ENCODE data around the gene FOSB.

FOSB gene

DNA sequence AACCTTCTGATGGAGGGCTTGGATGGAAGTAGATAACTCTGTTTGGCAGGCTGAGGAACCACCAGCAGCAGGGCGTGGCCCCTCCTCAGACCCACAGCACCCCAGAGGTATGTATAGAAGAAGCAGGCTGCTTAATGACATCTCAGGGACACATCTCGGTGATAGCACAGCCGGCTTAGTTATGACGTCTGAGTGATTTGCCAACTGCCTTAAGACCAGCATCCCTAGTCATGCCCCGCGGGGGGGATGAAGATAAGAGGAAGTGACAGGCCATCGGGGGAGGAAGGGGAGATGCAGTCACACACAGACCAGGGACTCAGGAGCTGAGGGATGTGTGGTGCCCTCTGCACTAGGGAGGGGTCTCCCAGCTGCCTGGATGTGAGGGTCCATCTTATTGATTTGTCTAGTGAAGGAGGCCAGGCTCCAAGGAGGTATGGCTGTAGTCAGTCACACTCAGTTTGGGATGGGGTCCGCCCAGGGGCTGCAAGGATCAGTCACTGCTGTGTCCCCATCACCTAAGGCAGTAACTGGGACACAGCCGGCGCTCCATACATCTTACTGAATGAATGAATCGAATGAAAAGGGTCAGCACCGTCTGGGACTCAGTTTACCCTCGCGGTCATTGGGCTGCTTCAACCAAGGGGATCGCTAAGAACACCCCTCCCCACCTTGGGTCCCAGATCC, 24.9 kb upstream of the FOSB start:
- peak; percentile 74 for DNase-seq

DNA sequence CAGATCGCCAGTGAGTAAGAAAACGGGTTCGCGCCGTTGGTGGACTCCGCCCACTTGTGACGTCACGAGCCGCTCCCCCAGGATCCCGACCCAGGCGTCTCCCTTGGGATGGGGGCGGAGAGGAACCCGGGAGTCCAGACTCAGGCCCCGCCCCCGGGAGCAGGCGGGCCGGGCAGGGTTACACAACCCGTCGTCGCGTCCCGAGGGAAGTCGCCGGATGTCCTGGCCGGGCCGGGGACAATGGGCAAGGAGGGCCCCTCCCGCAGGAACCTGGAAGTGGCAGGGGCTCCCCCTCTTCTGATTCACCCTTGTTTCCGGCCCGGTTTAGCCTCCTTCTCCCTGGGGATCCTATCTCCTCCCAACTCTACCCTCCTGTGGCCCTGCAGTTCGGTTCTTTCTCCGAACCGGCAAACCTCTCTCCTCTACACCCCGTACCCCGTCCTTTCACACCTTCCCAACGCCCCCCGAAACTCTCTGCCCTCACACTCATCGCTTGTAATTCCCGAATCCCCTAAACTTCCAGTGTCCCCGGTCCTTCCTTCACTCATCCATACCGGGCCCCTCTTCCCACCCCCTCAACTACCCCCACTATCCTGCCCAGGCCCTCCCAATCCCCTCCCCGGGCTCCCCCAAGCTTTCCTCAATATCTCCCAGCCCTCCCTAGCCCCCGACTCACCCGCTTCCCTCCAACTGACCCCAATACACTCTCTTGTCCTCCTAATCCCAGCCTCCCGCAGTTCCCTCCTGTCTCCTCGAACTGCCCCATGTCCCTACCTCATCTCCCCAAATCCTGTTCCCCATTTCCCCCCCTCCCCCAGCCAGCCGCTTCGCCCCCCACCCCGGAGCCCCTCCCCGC, 24.1 kb upstream of the FOSB start:
- peak; percentile 68 for DNase-seq

DNA sequence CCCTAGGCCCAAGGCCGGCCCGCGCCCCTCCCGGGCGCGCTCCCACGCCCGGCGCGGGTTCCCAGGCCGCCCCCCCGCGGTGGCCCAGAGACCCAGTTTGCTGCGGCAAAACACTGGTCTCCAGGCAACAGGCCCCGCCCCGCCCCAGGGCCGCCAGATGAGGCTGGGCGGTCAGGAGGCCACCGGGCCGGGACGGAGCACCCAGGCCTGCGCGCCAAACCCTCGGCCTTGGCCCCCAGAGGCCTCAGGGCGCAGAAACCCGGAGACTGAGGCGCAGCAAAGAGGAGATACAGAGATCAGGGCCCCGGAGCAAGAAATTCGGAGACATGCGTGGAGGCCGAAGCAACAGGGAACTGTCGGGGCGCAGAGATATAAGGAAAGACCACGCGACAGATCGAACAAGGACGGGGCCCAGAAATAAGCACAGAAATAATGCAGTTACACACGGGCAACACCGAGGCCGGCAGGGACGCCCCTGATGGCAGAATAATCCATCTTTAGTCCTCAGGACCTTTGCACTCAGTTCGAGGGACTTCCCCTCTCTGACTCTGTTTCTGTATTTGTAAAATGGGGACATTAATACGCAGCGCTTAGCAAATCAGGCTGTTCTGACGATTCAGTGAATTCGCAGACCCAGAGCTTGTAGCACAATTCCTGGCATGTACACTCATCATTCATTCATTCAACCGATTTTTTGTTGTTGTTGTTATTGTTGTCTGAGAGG, 23.3 kb upstream of the FOSB start:
- peak; percentile 92 for DNase-seq

DNA sequence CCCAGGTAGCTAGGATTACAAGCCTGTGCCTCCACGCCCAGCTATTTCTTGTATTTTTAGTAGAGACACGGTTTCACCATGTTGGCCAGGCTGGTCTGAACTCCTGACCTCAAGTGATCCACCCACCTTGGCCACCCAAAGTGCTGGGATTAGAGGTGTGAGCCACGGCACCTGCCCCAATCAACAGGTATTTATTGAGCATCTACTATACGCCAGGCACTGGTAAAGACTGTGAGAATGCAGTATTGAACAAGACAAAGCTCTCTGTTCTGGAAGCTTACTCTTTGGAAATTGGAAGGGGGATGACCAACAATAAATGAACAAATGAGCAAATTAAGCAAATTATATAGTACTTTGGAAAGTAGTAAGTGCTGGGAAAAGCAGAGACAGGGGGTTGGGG, 22.7 kb upstream of the FOSB start:
- no peak for DNase-seq

DNA sequence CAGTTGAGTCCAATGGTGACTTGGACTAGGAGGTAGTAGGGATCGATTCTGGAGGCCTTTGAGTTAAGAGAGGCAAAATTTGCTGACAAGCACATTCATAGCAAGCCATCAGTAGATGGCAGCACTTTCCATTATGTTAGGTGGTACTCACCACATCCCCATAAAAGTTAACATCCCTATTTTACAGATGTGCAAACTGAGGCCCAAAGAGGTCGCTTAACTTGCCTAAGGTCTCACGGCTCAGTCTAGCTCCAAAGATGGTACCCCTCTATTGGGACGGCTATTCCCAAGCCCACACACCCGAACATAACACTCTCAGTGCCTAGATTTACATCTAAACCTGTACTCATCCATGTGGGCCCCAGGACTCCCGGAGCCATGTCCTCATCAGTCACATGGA, 21.5 kb upstream of the FOSB start:
- DNase-seq, result peak; percentile 56

DNA sequence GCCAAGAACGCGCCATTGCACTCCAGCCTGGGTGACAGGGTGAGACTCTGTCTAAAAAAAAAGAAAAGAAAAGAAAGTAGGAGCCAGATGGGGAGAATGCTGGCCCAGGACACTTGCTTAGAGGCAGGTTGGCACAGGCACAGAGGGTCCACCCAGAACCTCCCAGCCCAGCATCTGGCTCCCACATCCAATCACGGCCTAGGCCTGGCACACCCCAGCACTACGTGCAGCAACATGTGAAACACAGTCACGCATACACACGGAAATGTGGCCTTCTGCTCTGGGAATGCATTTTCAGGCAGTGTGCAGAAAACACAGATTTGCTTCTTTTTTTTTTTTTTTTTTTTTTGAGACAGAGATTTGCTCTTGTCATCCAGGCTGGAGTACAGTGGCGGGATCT, 20.9 kb upstream of the FOSB start:
- DNase-seq, result no peak

DNA sequence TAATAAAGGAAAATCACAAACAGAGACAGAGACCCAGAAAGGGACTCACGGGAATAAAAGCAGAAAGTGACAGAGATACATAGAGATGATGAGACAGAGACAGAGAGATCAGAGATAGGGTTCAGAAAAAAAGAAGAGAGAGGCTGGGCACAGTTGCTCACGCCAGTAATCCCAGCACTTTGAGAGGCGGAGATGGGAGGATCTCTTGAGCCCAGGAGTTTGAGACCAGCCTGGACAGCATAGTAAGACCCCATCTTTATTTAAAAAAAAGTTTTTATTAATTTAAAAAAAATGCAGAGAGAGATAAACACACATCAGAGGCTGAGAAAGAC, 19.4 kb upstream of the FOSB start:
- no peak for DNase-seq

DNA sequence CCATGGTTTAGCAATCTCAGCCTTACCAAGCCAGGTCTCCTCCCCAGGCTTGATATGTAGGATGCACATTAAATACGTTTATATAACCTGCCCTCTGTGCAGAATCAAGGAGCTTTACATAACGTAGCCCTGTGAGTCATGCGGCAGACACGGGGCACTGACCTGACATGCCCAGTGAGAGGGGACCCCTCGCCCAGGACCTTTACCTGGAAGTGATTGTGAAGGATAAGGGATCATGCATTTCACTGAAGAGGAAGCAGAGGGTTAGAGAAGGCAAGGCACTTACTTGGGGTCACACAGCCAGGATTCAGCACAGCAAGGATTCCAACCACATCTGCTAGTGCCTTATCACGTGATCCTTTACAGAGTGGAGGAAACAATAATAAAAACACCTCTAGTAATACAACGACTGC, 18.9 kb upstream of the FOSB start:
- DNase-seq, result no peak

DNA sequence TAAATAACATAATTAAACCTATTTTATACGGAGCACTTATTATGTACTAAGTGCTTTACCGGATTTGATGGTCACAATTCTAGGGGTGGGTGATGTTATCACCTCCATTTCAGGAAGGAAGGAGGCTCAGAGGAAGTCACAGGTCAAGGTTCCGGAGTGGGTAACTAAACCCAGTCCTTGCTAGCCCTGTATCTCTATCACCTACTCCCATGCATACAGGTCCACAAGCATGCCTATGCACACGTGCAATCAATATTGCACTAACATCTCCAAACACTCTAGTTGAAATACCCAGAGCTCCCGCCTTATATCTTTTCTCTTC, 17.8 kb upstream of the FOSB start:
- DNase-seq, result peak; percentile 86

DNA sequence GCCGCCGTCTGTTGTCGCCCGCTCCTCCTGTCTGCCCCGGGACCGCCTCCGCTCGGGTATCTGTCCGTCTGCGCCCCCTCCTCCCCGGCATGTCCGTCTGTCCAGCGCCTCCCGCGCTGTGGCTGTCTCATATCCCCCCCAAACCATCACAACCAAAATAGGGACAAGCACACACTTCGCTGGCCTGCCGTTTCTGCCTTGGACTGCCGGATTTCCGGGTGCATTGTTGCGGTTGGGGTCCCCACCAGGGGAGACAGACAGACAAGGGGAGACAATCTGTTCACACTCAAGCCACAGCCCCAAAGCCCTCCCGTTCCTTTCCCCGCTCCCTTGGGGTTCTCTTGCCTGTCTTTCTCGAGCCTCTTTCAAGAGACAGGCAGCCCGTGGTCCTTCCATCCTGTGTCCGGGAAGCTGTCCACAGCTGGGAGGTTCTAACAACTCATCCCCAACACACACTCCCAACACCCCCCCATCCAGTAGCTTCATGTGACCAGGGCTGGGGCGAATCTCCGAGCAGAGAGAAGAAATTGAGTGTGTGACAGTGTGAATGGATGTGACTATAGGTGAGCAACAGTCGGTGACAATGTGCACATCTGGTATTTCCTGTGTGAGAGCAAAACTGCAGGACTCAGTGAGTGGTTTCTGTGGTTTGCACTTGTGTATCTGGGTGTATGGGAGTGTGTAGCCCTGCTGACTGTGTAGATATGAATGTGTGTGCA, 16.5 kb upstream of the FOSB start:
- DNase-seq, result peak; percentile 86

DNA sequence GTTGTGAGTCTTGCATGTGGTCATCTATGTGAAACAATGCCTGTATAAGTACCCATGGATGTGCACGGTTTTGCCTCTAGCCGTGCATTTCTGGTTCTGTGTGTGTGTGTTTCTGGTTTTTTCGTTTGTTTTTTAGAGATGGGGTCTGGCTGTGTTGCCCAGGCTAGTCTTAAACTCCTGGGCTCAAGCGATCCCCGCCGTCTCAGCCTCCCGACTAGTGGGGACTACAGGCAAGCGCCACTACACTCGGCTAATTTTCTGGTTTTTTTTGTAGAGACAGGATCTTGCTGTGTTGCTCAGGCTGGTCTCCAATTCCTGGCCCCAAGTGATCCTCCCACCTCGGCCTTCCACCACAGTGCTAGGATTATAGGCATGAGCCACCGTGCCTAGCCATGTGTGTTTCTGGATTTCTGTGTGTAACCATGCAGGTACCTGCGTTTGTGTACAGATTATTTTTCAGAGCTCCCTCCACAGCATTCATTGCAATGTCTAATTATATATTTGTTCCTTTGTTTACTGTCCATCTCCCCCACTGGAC, 15.9 kb upstream of the FOSB start:
- DNase-seq, result no peak

DNA sequence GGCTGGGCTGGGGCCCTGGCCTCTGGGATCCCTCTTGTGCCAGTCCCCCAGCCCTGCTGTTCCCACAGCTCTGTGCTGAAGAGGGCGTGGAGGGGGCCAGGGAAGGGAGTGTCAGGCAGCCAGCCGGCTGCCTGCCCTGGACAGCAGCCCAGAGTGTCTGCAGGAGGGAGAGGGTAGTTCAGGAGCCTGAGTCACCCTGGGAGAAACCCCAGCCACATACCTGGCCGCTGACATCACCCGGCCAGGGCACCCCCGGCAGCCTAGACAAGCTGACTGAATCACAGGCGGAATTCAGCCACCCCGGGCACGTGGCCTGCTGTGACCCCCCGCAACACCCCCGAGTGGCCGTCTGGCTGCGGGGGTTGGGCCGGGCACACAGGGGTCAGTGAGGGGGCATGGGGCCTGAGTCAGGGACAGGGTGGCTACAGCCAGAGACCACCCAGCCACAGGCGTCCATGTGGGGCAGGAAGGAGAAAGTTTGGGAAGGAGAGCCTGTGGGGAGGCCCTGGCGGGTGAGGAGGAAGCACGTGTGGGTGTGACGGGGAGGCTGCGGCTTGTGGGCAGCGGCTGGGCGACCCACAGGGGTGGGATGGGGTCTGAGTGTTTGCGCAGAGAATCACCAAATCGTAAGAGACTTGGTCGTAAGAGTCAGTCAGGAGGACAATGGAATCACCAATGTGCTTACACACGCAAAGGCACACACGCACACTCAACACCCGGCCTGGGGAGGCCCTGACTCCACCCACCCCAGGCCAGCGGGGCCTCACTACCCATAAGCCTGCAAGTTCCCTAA, 11.9 kb upstream of the FOSB start:
- DNase-seq, result peak; percentile 79

DNA sequence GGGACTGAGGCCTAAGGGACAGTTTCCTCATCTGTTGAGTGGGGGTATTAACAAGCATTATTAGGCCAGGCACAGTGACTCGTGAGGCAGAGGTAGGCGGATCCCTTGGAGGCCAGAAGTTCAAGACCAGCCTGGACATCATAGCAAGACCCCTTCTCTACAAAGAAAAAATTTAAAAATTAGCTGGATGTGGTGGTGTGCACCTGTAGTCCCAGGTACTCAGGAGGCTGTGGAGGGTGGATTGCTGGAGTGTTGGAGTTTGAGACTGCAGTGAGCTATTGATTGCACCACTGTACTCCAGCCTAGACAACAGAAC, 11.3 kb upstream of the FOSB start:
- DNase-seq, result no peak

DNA sequence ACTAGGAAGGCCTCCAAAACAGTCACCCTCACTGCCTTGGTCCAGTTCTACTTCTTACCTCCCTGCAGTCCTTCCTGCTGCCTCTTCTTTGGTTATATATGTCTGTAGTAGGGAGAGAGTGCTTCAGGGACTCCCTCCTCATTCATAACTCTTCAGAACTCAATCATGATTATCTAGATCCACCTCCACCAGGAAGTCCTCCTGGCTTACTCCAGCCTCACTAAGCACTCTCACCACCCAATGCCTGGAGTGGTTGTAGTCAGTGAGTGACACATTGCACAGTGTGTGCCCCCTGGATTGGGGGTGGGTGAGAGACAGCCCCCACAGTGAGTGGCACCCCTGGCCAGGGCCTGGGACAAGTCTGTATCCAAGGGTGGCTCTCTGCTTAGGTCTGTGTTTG, 10.0 kb upstream of the FOSB start:
- DNase-seq, result no peak

DNA sequence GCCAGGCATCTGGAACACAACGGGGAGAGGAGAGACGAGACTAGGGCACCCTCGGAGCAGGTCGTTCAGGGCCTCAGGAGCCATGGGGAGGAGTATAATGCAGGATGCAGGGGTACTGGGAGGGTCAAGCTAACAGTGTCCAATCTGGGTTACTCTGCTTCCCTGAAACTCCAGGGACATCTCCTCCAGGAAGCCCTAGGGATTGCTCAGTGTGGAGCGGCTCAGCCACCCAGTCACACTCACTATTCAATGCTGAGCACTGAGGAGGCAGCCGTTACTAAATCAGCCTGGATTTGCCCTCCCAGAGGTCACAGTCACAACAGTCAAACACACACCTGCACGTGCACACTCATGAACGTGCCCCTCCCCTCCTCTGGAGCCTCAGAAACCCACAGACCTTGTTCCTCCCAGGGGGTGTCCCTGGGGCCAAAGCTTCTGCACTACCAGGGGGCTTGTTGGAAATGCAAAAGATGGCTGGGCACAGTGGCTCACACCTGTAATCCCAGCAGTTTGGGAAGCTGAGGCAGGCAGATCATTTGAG, 6.9 kb upstream of the FOSB start:
- DNase-seq, result no peak

DNA sequence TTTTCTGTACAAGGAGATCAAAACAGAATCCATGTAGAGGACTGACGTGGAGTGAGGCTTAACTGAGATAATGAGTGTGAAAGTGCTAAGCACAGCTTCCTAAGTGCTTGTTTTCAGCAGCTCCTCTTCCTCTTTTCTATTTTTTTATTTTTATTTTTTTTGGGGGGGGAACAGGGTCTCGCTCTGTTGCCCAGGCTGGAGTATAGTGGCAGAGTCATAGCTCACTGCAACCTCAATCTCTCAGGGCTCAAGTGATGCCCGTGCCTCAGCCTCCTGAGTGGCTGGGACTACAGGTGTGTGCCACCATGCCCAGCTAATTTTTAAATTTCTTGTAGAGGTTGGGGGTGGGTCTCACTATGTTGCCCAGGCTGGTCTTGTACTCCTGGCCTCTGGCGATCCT, 5.6 kb upstream of the FOSB start:
- no peak for DNase-seq

DNA sequence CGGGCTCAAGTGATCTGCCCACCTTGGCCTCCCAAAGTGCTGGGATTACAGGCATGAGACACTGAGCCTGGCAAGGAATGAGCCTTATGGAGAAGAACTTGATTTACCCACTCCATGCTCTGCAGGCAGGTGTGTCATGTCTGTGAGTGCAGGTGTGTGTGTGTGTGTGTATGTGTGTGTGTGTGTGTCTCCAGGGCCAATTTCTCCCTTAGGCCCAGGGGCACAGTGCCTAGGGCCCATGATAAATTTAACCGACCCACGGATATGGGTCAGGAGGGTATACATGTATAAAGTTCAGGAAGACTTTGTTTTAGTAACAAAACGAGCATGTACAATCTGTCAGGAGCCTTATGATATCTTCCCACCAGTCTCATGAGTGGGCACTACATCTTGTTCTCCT, 4.6 kb upstream of the FOSB start:
- DNase-seq, result no peak

DNA sequence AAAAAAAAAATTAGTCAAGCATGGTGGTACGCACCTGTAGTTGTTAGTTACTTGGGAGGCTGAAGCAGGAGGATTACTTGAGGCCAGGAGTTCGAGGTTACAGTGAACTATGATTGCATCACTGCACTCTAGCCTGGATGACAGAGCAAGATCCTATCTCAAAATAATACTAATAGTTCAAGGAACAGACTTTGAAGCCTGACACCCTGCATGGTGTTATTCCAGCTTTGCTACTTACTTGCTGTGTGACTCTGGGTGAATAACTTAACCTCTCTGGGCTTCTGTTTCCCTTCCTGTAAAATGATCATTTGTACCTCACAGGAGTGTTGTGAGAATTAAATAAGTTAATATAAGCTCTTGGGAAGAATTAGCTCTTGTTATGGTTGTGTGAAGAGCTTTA, 3.5 kb upstream of the FOSB start:
- DNase-seq, result no peak

DNA sequence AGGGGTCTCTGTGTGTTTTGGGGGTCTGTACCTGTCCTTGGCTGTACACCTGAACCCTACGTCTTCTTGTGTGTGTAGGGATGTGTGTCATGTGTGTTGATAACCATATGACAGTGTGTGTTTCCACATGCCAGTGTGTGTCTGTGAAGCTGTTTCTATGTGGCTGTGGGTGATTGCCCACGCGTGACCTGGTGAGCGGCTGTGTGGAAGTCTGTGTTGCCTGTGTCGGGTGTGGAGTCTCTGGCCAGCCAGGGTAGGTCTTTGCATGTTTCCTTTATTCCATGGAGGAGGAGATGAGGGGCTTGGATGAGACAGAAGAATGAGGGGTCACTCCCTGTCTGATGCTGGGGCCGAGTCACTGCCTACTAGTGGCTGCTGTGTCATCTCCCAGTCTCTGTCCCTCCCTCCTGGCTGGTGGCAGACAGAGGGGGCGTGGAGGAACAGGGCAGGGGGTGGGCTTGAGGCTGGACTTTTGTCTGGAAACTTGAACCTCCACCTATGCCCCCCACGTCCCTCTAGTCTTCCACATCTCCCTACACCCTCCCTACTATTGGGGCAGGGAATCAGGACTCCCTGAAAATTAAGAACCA, 2.8 kb upstream of the FOSB start:
- DNase-seq, result no peak

DNA sequence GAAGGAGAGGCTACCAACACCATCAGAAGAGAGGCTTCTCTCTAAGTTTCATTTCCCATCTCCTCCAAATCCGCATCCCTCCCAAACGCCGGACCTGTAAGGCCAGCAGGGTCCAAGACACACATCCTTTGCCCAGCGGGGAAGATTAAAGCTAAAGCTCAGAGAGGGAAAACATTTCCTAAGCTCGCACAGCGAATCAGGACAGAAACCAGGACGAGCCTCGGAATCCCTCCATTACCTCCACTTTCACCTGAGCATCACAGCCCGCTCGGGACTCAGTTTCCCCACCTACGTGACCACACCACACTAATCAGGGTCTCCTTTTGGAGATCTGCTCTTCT, 711 bp upstream of the FOSB start:
- no peak for DNase-seq

DNA sequence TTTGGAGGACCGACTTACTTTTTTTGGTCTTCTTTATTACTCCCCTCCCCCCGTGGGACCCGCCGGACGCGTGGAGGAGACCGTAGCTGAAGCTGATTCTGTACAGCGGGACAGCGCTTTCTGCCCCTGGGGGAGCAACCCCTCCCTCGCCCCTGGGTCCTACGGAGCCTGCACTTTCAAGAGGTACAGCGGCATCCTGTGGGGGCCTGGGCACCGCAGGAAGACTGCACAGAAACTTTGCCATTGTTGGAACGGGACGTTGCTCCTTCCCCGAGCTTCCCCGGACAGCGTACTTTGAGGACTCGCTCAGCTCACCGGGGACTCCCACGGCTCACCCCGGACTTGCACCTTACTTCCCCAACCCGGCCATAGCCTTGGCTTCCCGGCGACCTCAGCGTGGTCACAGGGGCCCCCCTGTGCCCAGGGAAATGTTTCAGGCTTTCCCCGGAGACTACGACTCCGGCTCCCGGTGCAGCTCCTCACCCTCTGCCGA, 409 bp downstream of the FOSB start:
- DNase-seq, result no peak

DNA sequence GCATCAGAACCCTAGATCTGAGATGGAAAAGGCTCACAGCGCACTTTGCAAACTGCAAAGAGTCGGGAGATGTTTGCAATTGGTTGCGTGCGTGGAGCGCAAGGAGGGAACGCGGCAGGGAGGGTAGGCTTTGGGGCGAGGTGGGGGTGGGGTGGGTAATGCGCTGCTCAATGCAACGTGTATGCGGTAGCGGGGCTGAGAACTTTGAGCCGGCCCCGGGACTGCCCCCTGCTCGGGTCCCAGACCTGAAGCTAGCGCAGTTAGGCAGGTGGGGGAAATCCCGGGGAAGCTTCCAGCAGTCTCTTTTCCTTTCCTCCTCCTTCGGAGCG, 971 bp downstream of the FOSB start:
- no peak for DNase-seq
